Gastrocnemius medialis (tissue), 4 donors: ENCODE measurements around the gene TMEM131L.

Source experiments
- CTCF ChIP-seq, 5 experiments: fragments of 450-650 bp in 3 of 5; fragments of 200-600 bp in 2 of 5; sonication (generic) in 2 of 5; IDR thresholded peaks in 4 of 5; conservative IDR thresholded peaks in 1 of 5; 1 replicate in 4 of 5; 2 replicates in 1 of 5; pipeline ENCODE4 v1.5.1; 2016 to 2019; ENCODE audit warnings: antibody characterized with exemption in 5 of 5, mild to moderate bottlenecking in 3 of 5, moderate library complexity in 3 of 5
- POLR2A ChIP-seq, 2 donors: fragments of 450-650 bp; IDR thresholded peaks; one replicate each; pipeline ENCODE4 v1.6.1; 2017; ENCODE audit warnings: antibody characterized with exemption in 2 of 2, mild to moderate bottlenecking in 2 of 2, moderate library complexity in 2 of 2

- TF ChIP-seq CTCF (IDR thresholded peaks at IDR 0.05 in 4 of 5, conservative IDR thresholded peaks at IDR 0.05 in 1 of 5) (no peak), POLR2A (IDR thresholded peaks at IDR 0.05) (no peak)
Observed at GRCh38 chr4:153481478-153481877, 15.3 kb downstream of the TMEM131L start.
